22Rv1 (cell line): ENCODE results near the gene LRFN3.

Source experiments
- CTCF ChIP-seq: fragments of 450-650 bp; IDR thresholded peaks from 2 replicates; pipeline ENCODE4 v1.5.1; 2017; ENCODE audit warnings: mild to moderate bottlenecking
- ZFX ChIP-seq: fragments of 450-650 bp; IDR thresholded peaks from 2 replicates; pipeline ENCODE4 v1.6.1; 2017; ENCODE audit warnings: antibody characterized with exemption, borderline replicate concordance

- TF ChIP-seq CTCF (no peak), ZFX (no peak)
Measured at GRCh38 chr19:35929876-35930275, 6.3 kb upstream of the LRFN3 start.
